H9 (cell line): ENCODE results near the gene HKDC1. TPM values are rescaled to one million over a fixed set of nuclear protein-coding genes. Genes with fewer than 3 reads are reported as not detected.
A peak's percentile ranks its signal among the peaks of the same experiment; 100 is the strongest.

Experiments used
- DNase-seq: peaks from one replicate; pipeline ENCODE4 v3.0.0-alpha.2; 2017
- H2AFZ ChIP-seq: one replicate; pipeline ENCODE4 v1.6.1; 2013; ENCODE audit warnings: mild to moderate bottlenecking, low read length, control low read depth, moderate library complexity
- H2AK5ac ChIP-seq: 2 replicates; pipeline ENCODE4 v1.6.1; 2013; ENCODE audit warnings: low read length, control low read depth, mixed read lengths; ENCODE audit not compliant: insufficient read length
- H2BK120ac ChIP-seq: one replicate; pipeline ENCODE4 v1.6.1; 2013; ENCODE audit warnings: low read depth, mild to moderate bottlenecking, low read length, control low read depth, inconsistent platforms; ENCODE audit not compliant: poor library complexity, severe bottlenecking
- H2BK12ac ChIP-seq: 2 replicates; pipeline ENCODE4 v1.6.1; 2013; ENCODE audit warnings: low read length, control low read depth, mixed read lengths, low read depth; ENCODE audit not compliant: insufficient read length
- H2BK15ac ChIP-seq: 2 replicates; pipeline ENCODE4 v1.6.1; 2013; ENCODE audit warnings: low read depth, low read length, control low read depth
- H2BK20ac ChIP-seq: one replicate; pipeline ENCODE4 v1.6.1; 2013; ENCODE audit warnings: low read depth, mild to moderate bottlenecking, low read length, control low read depth, inconsistent platforms; ENCODE audit not compliant: poor library complexity, severe bottlenecking
- H2BK5ac ChIP-seq: 2 replicates; pipeline ENCODE4 v1.6.1; 2013; ENCODE audit warnings: low read length, control low read depth, mixed read lengths; ENCODE audit not compliant: insufficient read length
- H3K14ac ChIP-seq: 2 replicates; pipeline ENCODE4 v1.6.1; 2013; ENCODE audit warnings: low read length, control low read depth; ENCODE audit not compliant: insufficient read depth
- H3K18ac ChIP-seq: 2 replicates; pipeline ENCODE4 v1.6.1; 2013; ENCODE audit warnings: low read depth, mild to moderate bottlenecking, mixed read lengths, low read length, control low read depth; ENCODE audit not compliant: insufficient read length
- H3K23ac ChIP-seq: 2 replicates; pipeline ENCODE4 v1.6.1; 2013; ENCODE audit warnings: low read length, control low read depth, mixed read lengths, low read depth; ENCODE audit not compliant: insufficient read length
- H3K23me2 ChIP-seq: 2 replicates; pipeline ENCODE4 v1.6.1; 2013; ENCODE audit warnings: low read depth, mild to moderate bottlenecking, mixed read lengths, low read length, control low read depth; ENCODE audit not compliant: insufficient read length, poor library complexity, severe bottlenecking
- H3K27ac ChIP-seq: 2 replicates; pipeline ENCODE4 v1.5.1; 2013; ENCODE audit warnings: low read length, control low read depth, mixed read lengths, low read depth; ENCODE audit not compliant: insufficient read length
- H3K27me3 ChIP-seq: 2 replicates; pipeline ENCODE4 v1.6.1; 2013; ENCODE audit warnings: low read length, control low read depth, inconsistent platforms; ENCODE audit not compliant: insufficient read depth
- H3K4ac ChIP-seq: 2 replicates; pipeline ENCODE4 v1.6.1; 2013; ENCODE audit warnings: low read depth, mild to moderate bottlenecking, control low read depth, inconsistent platforms, low read length, moderate library complexity
- H3K4me1 ChIP-seq: 2 replicates; pipeline ENCODE4 v1.6.1; 2013; ENCODE audit warnings: low read length, control low read depth, inconsistent platforms; ENCODE audit not compliant: insufficient read depth
- H3K4me2 ChIP-seq: 2 replicates; pipeline ENCODE4 v1.6.1; 2013; ENCODE audit warnings: low read length, control low read depth, mixed read lengths; ENCODE audit not compliant: insufficient read length, insufficient read depth
- H3K56ac ChIP-seq: 2 replicates; pipeline ENCODE4 v1.6.1; 2013; ENCODE audit warnings: low read depth, mild to moderate bottlenecking, mixed read lengths, low read length, control low read depth; ENCODE audit not compliant: insufficient read length
- H3K79me1 ChIP-seq: 2 replicates; pipeline ENCODE4 v1.6.1; 2013; ENCODE audit warnings: low read depth, mild to moderate bottlenecking, moderate library complexity, low read length, control low read depth, inconsistent platforms; ENCODE audit not compliant: insufficient read depth, poor library complexity, severe bottlenecking
- H3K79me2 ChIP-seq: 2 replicates; pipeline ENCODE4 v1.6.1; 2013; ENCODE audit warnings: low read length, control low read depth, inconsistent platforms; ENCODE audit not compliant: insufficient read depth
- H3K9ac ChIP-seq: 2 replicates; pipeline ENCODE4 v1.6.1; 2013; ENCODE audit warnings: low read length, control low read depth, mixed read lengths; ENCODE audit not compliant: insufficient read length; ENCODE audit errors: extremely low read depth
- H3K9me3 ChIP-seq: one replicate; pipeline ENCODE4 v1.6.1; 2013; ENCODE audit warnings: low read depth, low read length, inconsistent platforms; ENCODE audit not compliant: control insufficient read depth
- H3T11ph ChIP-seq: one replicate; pipeline ENCODE4 v1.6.1; 2013; ENCODE audit warnings: mild to moderate bottlenecking, low read length, control low read depth, inconsistent platforms
- H4K20me1 ChIP-seq: one replicate; pipeline ENCODE4 v1.6.1; 2013; ENCODE audit not compliant: control insufficient read depth, insufficient read length, insufficient read depth
- H4K5ac ChIP-seq: 2 replicates; pipeline ENCODE4 v1.6.1; 2013; ENCODE audit warnings: low read depth, mild to moderate bottlenecking, mixed read lengths, low read length, control low read depth; ENCODE audit not compliant: insufficient read length
- H4K8ac ChIP-seq: replicated peaks from 2 replicates; pipeline ENCODE4 v1.6.1; 2013; ENCODE audit warnings: low read length, control low read depth, mixed read lengths, low read depth; ENCODE audit not compliant: insufficient read length
- H4K91ac ChIP-seq: 2 replicates; pipeline ENCODE4 v1.6.1; 2013; ENCODE audit warnings: low read depth, mild to moderate bottlenecking, moderate library complexity, mixed read lengths, low read length, control low read depth; ENCODE audit not compliant: insufficient read length
- H3K27ac Mint-ChIP-seq, 3 experiments: 2 replicates in 2 of 3; 3 replicates in 1 of 3; pipeline ENCODE4 v1.8.0; 2020 to 2021; ENCODE audit warnings: mixed read lengths in 3 of 3, mild to moderate bottlenecking in 1 of 3, moderate library complexity in 1 of 3
- H3K27me3 Mint-ChIP-seq: 2 replicates; pipeline ENCODE4 v1.8.0; 2021; ENCODE audit warnings: low read depth, mild to moderate bottlenecking, moderate library complexity, mixed read lengths
- H3K36me3 Mint-ChIP-seq, 3 experiments: 2 replicates in 2 of 3; 3 replicates in 1 of 3; pipeline ENCODE4 v1.8.0; 2020 to 2021; ENCODE audit warnings: low read depth in 3 of 3, mixed read lengths in 3 of 3; ENCODE audit not compliant: insufficient read depth in 1 of 3
- H3K4me1 Mint-ChIP-seq, 2 experiments: 2 replicates each; pipeline ENCODE4 v1.8.0; 2020; ENCODE audit warnings: mixed read lengths in 2 of 2
- H3K4me3 Mint-ChIP-seq, 2 experiments: 2 replicates in 1 of 2; 3 replicates in 1 of 2; pipeline ENCODE4 v1.8.0; 2020 to 2021; ENCODE audit warnings: mild to moderate bottlenecking in 2 of 2, mixed read lengths in 2 of 2, moderate library complexity in 1 of 2
- H3K9me3 Mint-ChIP-seq, 2 experiments: 2 replicates in 1 of 2; 3 replicates in 1 of 2; pipeline ENCODE4 v1.8.0; 2020; ENCODE audit warnings: mild to moderate bottlenecking in 2 of 2, mixed read lengths in 2 of 2, moderate library complexity in 1 of 2
- WGBS: extraction: QIAGEN DNeasy Blood & Tissue Kit; methylation state at CpG from one replicate; pipeline ENCODE4 v1.1.7; 2013; ENCODE audit warnings: missing lambda C conversion rate, low lambda C conversion rate, mixed read lengths; ENCODE audit not compliant: insufficient read length; ENCODE audit errors: extremely low coverage; 5-methylcytosine and 5-hydroxymethylcytosine counted together
- total RNA-seq: library from RNA; stranded (reverse); gene quantifications from 2 replicates; pipeline ENCODE4 v1.2.1, GENCODE V29; 2021
- TF ChIP-seq, protein P1 (sequence below): fragments of 200-600 bp; sonication (generic); conservative IDR thresholded peaks from 3 replicates; pipeline ENCODE4 v1.8.0; 2021; ENCODE audit warnings: antibody characterized with exemption, mild to moderate bottlenecking

Gene HKDC1
- total RNA-seq, 1 experiment from 2014 or later = not detected

DNA sequence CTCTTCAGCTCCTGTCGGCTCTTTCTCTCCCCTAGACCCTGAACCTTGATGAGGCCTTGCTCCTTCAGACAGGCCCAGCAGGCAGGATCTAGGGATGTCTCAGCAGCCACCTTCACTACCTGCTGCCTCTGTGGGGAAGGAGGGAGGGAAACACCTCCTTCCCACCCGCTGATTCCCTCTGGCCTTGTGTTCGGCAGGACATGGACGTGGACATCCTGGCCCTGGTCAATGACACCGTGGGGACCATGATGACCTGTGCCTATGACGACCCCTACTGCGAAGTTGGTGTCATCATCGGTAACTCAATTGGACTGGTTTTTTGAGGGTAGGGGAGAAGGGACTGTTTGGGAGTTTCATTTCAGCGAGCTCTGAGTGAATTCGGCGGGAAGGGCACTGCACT lies 20.3 kb downstream of the HKDC1 start:
- no peak overlapping the region; the same call in 1 of the 2 replicates for H3K14ac ChIP-seq
- no peak overlapping the region for H3K27ac ChIP-seq
- Mint-ChIP-seq H3K27me3 (peaks cover 6% of the 10 kb centered on the region), H3K4me3 (no peak overlapping the region; a peak in 1 of 5 replicates), H3K27ac (no peak overlapping the region), H3K4me1 (peaks cover 18 to 19% of the 10 kb centered on the region in 2 experiments), H3K9me3 (no peaks in the 10 kb centered on the region), H3K36me3 (no peaks in the 10 kb centered on the region)
- no peak overlapping the region for H3K56ac ChIP-seq
- no peaks in the 10 kb centered on the region for H4K20me1 ChIP-seq
- H3K18ac ChIP-seq = peak overlapping the region; percentile 48
- no peak overlapping the region for H3T11ph ChIP-seq
- DNase-seq = no peak
- H3K79me1 ChIP-seq = no peaks in the 10 kb centered on the region
- H3K4me2 ChIP-seq = no peak overlapping the region
- no peak overlapping the region for H4K8ac ChIP-seq
- peak overlapping the region; percentile 31 for H2BK12ac ChIP-seq
- H4K5ac ChIP-seq = no peak overlapping the region
- TF ChIP-seq, protein P1, sequence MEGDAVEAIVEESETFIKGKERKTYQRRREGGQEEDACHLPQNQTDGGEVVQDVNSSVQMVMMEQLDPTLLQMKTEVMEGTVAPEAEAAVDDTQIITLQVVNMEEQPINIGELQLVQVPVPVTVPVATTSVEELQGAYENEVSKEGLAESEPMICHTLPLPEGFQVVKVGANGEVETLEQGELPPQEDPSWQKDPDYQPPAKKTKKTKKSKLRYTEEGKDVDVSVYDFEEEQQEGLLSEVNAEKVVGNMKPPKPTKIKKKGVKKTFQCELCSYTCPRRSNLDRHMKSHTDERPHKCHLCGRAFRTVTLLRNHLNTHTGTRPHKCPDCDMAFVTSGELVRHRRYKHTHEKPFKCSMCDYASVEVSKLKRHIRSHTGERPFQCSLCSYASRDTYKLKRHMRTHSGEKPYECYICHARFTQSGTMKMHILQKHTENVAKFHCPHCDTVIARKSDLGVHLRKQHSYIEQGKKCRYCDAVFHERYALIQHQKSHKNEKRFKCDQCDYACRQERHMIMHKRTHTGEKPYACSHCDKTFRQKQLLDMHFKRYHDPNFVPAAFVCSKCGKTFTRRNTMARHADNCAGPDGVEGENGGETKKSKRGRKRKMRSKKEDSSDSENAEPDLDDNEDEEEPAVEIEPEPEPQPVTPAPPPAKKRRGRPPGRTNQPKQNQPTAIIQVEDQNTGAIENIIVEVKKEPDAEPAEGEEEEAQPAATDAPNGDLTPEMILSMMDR = no peak
- H2BK15ac ChIP-seq = peak overlapping the region; percentile 83; the same call in 1 of the 2 replicates
- no peaks in the 10 kb centered on the region for H3K23me2 ChIP-seq
- H3K23ac ChIP-seq = no peak overlapping the region
- no peak overlapping the region for H4K91ac ChIP-seq
- no peaks in the 10 kb centered on the region for H3K9me3 ChIP-seq
- H3K4me1 ChIP-seq = no peaks in the 10 kb centered on the region
- H2AFZ ChIP-seq = no peak overlapping the region
- no CpG with 5 or more reads among the region's 11 CpGs for WGBS
- H2BK120ac ChIP-seq = no peak overlapping the region
- peak overlapping the region; percentile 90 for H2AK5ac ChIP-seq
- no peak overlapping the region for H2BK5ac ChIP-seq
- no peaks in the 10 kb centered on the region for H3K27me3 ChIP-seq
- no peaks in the 10 kb centered on the region for H3K79me2 ChIP-seq
- H3K9ac ChIP-seq = no peak overlapping the region
- no peak overlapping the region for H3K4ac ChIP-seq
- H2BK20ac ChIP-seq = no peak overlapping the region
